Thyroid gland (tissue), 4 donors: ENCODE results near the gene SUCLG1. TPM values are rescaled to one million over a fixed set of nuclear protein-coding genes. Genes with fewer than 3 reads are reported as not detected.
A peak's percentile ranks its signal among the peaks of the same experiment; 100 is the strongest.
"Not testable (repeated sequence)": the region's sequence is repeated elsewhere in the genome, so short reads cannot be mapped to it uniquely, and the experiment has no call there.

Experiments used
- DNase-seq, 2 donors: peaks; one replicate each; pipeline ENCODE4 v3.0.0-alpha.2; 2019
- H3K27ac ChIP-seq, 3 donors: fragments of 200-600 bp; sonication (generic); 1 replicate in 2 of 3; 2 replicates in 1 of 3; pipeline ENCODE4 v1.5.1; 2016 to 2019; ENCODE audit warnings: mild to moderate bottlenecking in 1 of 3, moderate library complexity in 1 of 3
- H3K27me3 ChIP-seq: fragments of 200-600 bp; sonication (generic); one replicate; pipeline ENCODE4 v1.5.1; 2019
- H3K36me3 ChIP-seq, 2 donors: fragments of 200-600 bp; sonication (generic); one replicate each; pipeline ENCODE4 v1.5.1; 2016 to 2019
- H3K4me1 ChIP-seq, 2 donors: fragments of 200-600 bp; sonication (generic); one replicate each; pipeline ENCODE4 v1.5.1; 2017 to 2019
- H3K4me3 ChIP-seq, 3 donors: fragments of 200-600 bp; sonication (generic); replicated peaks in 1 of 3; 1 replicate in 2 of 3; 2 replicates in 1 of 3; pipeline ENCODE4 v1.5.1; 2016; ENCODE audit warnings: mild to moderate bottlenecking in 1 of 3
- H3K9me3 ChIP-seq: fragments of 200-600 bp; sonication (generic); one replicate; pipeline ENCODE4 v1.5.1; 2017
- POLR2A ChIP-seq, 2 donors: fragments of 450-650 bp; IDR thresholded peaks; one replicate each; pipeline ENCODE4 v1.6.1; 2017; ENCODE audit warnings: antibody characterized with exemption in 2 of 2, mild to moderate bottlenecking in 2 of 2, moderate library complexity in 1 of 2
- WGBS, 2 donors: methylation state at CpG; one replicate each; pipeline ENCODE4 v1.1.5; 2017; 5-methylcytosine and 5-hydroxymethylcytosine counted together
- intact Hi-C: fragments of 100-400 bp; cut with DNase I; formaldehyde crosslinking; loops from one replicate; pipeline ENCODE4 v1.15.1; 2023
- total RNA-seq, 4 donors: library from RNA; depleted of rRNA; stranded (reverse); fragments of >200 nt; gene quantifications; one replicate each; pipeline ENCODE4 v1.2.3, GENCODE V29; 2016
- TF ChIP-seq, protein P1 (sequence below), 6 experiments: fragments of 200-600 bp in 3 of 6; fragments of 450-650 bp in 3 of 6; sonication (generic) in 3 of 6; IDR thresholded peaks; one replicate each; pipeline ENCODE4 v1.5.1; 2016 to 2019; ENCODE audit warnings: antibody characterized with exemption in 6 of 6, mild to moderate bottlenecking in 2 of 6, inconsistent platforms in 1 of 6, moderate library complexity in 1 of 6

Gene SUCLG1
- total RNA-seq, 4 donors from 2014 or later, result 109 to 169 (median 139) TPM

DNA sequence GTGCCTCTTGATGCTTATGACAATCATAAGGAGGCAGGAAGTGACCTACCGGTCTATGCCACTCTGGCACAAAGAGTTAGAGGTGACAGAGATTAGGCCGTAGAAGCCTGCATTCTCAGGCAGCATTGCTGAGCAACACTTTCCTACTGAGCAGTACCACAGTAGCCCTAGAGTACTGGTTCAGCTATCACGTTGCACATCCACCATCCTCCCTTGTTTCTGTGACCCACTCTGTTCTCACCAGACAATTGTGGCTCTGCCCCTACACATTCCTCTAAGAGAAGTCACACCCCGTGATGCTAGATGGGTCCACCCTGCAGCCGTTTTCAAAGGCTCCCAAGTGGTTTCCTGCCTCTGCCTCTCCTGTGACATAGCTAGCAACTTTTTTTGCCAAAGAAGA is 22.6 kb upstream of the SUCLG1 start:
- H3K4me3 ChIP-seq, result no peak overlapping the region
- H3K27me3 ChIP-seq, result no peaks in the 10 kb centered on the region
- H3K36me3 ChIP-seq, result no peaks in the 10 kb centered on the region
- no peak for DNase-seq
- 71% methylated on average over 5 of the region's 5 CpGs for WGBS, 2 donors
- no peak overlapping the region for H3K27ac ChIP-seq
- peaks cover 7 to 10% of the 10 kb centered on the region in 2 donors for H3K4me1 ChIP-seq
- TF ChIP-seq, protein P1, sequence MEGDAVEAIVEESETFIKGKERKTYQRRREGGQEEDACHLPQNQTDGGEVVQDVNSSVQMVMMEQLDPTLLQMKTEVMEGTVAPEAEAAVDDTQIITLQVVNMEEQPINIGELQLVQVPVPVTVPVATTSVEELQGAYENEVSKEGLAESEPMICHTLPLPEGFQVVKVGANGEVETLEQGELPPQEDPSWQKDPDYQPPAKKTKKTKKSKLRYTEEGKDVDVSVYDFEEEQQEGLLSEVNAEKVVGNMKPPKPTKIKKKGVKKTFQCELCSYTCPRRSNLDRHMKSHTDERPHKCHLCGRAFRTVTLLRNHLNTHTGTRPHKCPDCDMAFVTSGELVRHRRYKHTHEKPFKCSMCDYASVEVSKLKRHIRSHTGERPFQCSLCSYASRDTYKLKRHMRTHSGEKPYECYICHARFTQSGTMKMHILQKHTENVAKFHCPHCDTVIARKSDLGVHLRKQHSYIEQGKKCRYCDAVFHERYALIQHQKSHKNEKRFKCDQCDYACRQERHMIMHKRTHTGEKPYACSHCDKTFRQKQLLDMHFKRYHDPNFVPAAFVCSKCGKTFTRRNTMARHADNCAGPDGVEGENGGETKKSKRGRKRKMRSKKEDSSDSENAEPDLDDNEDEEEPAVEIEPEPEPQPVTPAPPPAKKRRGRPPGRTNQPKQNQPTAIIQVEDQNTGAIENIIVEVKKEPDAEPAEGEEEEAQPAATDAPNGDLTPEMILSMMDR (IDR thresholded peaks at IDR 0.05), result no peak
- TF ChIP-seq POLR2A (IDR thresholded peaks at IDR 0.05), result no peak
- no peaks in the 10 kb centered on the region for H3K9me3 ChIP-seq
- intact Hi-C loops, result no loop called here

DNA sequence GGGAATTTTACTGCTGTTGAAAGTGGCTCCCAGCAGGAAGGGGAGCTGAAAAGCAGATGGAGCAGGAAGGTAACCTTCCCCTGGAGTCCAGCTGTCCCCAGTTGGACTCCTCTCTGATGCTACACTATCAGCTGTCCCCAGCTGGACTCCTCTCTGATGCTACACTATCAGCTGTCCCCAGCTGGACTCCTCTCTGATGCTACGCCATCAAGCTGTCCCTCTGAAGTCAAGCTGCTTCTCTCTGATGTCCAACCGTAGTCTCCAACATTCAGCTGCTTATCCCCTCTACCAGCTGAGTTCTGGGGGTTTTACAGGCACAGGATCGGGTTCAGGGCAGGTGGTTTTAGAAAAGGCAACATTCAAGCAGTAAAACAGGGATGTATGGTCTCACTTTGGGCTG is 19.8 kb upstream of the SUCLG1 start:
- 98 to 100% methylated on average over 3 of the region's 3 CpGs for WGBS, 2 donors
- Histone ChIP-seq H3K36me3 (no peaks in the 10 kb centered on the region), H3K9me3 (no peaks in the 10 kb centered on the region), H3K4me3 (no peak overlapping the region), H3K27ac (no peak overlapping the region), H3K4me1 (peaks cover 8 to 17% of the 10 kb centered on the region in 2 donors), H3K27me3 (no peaks in the 10 kb centered on the region)
- intact Hi-C loops, result no loop called here
- no peak for TF ChIP-seq POLR2A (IDR thresholded peaks at IDR 0.05)
- TF ChIP-seq, protein P1 (IDR thresholded peaks at IDR 0.05), result no peak
- DNase-seq, result no peak

DNA sequence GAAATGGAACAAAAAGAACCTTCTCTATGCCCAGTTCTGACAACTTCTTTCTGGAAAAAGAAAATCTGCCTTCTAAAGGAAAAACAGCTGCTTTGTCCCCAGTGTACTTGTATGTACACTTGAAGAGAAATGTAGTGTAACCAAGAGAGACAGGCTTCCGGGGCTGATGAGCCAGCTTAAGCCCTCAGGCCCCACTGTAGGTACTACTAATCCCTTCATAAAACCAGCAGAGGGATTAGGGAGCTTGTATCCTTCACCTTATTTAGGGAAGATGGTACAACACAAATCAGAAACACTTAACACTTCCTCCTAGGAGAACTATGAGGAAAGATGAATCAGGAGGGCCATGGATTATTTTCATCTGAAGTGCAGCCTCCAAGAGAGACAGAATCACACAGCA is 18.8 kb upstream of the SUCLG1 start:
- Histone ChIP-seq H3K4me1 (peaks cover 14 to 23% of the 10 kb centered on the region in 2 donors), H3K27ac (peak overlapping the region in 1 of 3 donors; percentile 2), H3K4me3 (no peak overlapping the region), H3K9me3 (no peaks in the 10 kb centered on the region), H3K36me3 (no peaks in the 10 kb centered on the region), H3K27me3 (no peaks in the 10 kb centered on the region)
- no peak for DNase-seq
- intact Hi-C loops, result no loop called here
- no peak for TF ChIP-seq POLR2A (IDR thresholded peaks at IDR 0.05)
- TF ChIP-seq, protein P1 (IDR thresholded peaks at IDR 0.05), result no peak
- WGBS, 2 donors, result 29 to 32% methylated on average over 1 of the region's 1 CpG

DNA sequence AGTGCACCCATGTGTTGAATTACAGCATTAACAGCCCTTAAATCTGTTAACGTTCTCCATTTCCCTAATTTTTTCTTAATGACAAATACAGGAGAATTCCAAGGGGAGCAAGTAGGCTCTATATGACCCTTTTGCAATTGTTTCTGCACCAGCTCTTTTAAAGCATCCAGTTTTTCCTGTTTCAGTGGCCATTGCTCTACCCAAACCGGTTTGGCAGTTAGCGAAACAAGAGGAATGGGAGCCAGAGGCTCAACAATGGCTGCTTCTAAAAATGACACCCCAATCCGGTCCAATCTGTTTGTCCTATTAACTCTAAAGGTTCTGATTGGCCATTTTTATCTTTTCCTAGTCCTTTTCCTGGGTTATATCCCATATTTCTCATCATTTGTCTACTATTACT is 15.1 kb upstream of the SUCLG1 start:
- TF ChIP-seq POLR2A (IDR thresholded peaks at IDR 0.05), result no peak
- TF ChIP-seq, protein P1 (IDR thresholded peaks at IDR 0.05), result no peak
- 26 to 32% methylated on average over 4 of the region's 4 CpGs for WGBS, 2 donors

DNA sequence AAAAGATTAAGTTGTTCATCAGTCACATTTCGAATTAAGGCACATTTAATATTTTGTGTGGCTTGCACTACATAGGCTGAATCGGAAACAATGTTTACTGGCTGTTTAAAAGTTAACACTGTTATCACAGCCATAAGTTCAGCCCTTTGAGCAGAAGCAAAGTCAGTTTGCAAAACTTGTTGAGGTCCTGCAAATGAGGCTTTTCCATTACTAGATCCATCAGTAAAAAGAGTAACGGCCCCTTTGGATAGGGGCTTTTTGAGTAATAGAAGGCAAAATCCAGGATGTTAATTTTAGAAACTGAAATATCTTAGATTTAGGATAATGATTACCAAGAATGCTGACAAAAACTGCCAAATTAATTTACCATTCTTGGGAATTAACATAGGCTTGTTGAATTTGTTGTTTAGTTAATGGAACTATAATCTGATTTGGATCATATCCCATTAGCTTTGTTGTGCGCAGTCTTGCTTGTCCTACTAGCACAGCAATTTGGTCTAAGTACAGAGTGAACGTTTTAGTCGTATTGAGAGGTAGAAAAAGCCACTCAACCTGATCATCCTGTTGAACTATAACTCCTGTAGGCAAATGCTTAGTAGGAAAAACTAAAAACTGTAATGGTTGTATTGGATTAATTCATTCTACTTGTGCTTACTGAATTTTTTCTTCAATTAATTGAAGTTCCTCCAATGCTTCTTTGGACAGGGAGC is 13.9 kb upstream of the SUCLG1 start:
- DNase-seq, result no peak
- Histone ChIP-seq H3K9me3 (no peaks in the 10 kb centered on the region), H3K36me3 (no peaks in the 10 kb centered on the region), H3K27ac (peak overlapping the region; percentile 50 to 73 (median 63)), H3K27me3 (no peaks in the 10 kb centered on the region), H3K4me3 (no peak overlapping the region), H3K4me1 (peaks cover 24 to 31% of the 10 kb centered on the region in 2 donors)
- intact Hi-C loops, result no loop called here
- WGBS, 2 donors, result 43 to 68% methylated on average over 6 of the region's 6 CpGs
- TF ChIP-seq, protein P1 (IDR thresholded peaks at IDR 0.05), result no peak
- TF ChIP-seq POLR2A (IDR thresholded peaks at IDR 0.05), result no peak

More for the DNA sequence above, 15.1 kb upstream of the SUCLG1 start:
- Histone ChIP-seq H3K27me3 (no peaks in the 10 kb centered on the region), H3K36me3 (no peaks in the 10 kb centered on the region), H3K9me3 (no peaks in the 10 kb centered on the region), H3K4me1 (peaks cover 24 to 31% of the 10 kb centered on the region in 2 donors), H3K27ac (peak overlapping the region; percentile 54 to 73 (median 63)), H3K4me3 (no peak overlapping the region)
- DNase-seq, result peak; percentile 68 to 71
- intact Hi-C loops, result no loop called here

DNA sequence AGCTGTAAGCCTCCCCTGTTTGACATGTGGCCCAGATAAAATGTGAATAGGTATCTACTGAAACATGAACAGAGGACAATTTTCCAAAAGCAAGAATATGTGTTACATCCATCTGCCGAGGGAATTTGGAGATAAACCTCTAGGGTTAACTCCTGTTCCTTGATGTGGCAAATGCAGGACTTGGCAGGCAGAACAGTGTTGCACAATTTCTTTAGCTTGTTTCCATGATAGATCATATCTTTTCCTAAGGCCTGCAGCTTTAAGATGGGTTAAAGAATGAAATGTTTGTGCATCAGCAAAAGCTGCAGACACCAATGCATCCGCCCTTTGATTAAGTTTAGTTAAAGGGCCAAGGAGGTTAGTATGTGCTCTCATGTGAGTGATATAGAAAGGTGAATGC is 13.3 kb upstream of the SUCLG1 start:
- WGBS, 2 donors, result 35 to 47% methylated on average over 2 of the region's 2 CpGs
- peaks cover 24 to 30% of the 10 kb centered on the region in 2 donors for H3K4me1 ChIP-seq
- H3K27ac ChIP-seq, result peak overlapping the region in 2 of 3 donors; percentile 62 to 73
- H3K36me3 ChIP-seq, H3K27me3 ChIP-seq, H3K4me3 ChIP-seq, intact Hi-C loops, H3K9me3 ChIP-seq: not testable (repeated sequence)
- DNase-seq, result peak; percentile 20 to 21
